ENCODE results near the gene UGT1A4.
A peak's percentile ranks its signal among the peaks of the same experiment; 100 is the strongest.

The UGT1A4 gene

GRCh38 chr2:233822101-233822771 is 103.7 kb downstream of the UGT1A4 start:
- intact Hi-C loops (cut with DNase I), result no loop called here
- DNase-seq, result peak in 3 of 10 donors; percentile 4 to 81 (median 8)
